Stimulated activated CD4-positive, alpha-beta T cell treated with anti-CD3 and anti-CD28 coated beads, Interleukin-15, amount 100 ng/mL, for 1 hour (primary cell): Measurements from ENCODE around the gene TEX55.
"Not testable (repeated sequence)": the region's sequence is repeated elsewhere in the genome, so short reads cannot be mapped to it uniquely, and the experiment has no call there.

Source experiments
- DNase-seq, 2 donors: peaks; one replicate each; pipeline ENCODE4 v3.0.0-alpha.2; 2020; ENCODE audit warnings: low read depth in 1 of 2, low spot score in 1 of 2

TEX55 gene

GRCh38 chr3:119145500-119146167 is at the start of gene TEX55:
Gene TEX55, plus strand, starts transcription at chr3:119146165. Its CDS starts 25 bp downstream, at chr3:119146190.
- DNase-seq: no peak

GRCh38 chr3:119098003-119098402 is 48.0 kb upstream of the TEX55 start:
- no peak for DNase-seq

GRCh38 chr3:119098619-119099222 is 47.2 kb upstream of the TEX55 start:
- no peak for DNase-seq

GRCh38 chr3:119099785-119100184 is 46.2 kb upstream of the TEX55 start:
- DNase-seq: no peak

GRCh38 chr3:119104031-119104430 is 41.9 kb upstream of the TEX55 start:
- DNase-seq: no peak

GRCh38 chr3:119118330-119118729 is 27.6 kb upstream of the TEX55 start:
- not testable (repeated sequence) for DNase-seq

- DNase-seq: no peak
These were observed 25.5 kb upstream of the TEX55 start for GRCh38 chr3:119120480-119120879.

- DNase-seq: no peak
These were observed 23.6 kb upstream of the TEX55 start for GRCh38 chr3:119122350-119122749.

GRCh38 chr3:119125342-119125741 is 20.6 kb upstream of the TEX55 start:
- no peak for DNase-seq

- no peak for DNase-seq
These were observed 20.0 kb upstream of the TEX55 start for GRCh38 chr3:119125742-119126504.

- DNase-seq: not testable (repeated sequence)
These were observed 15.7 kb upstream of the TEX55 start for GRCh38 chr3:119130291-119130690.

GRCh38 chr3:119132291-119132690 is 13.7 kb upstream of the TEX55 start:
- not testable (repeated sequence) for DNase-seq

GRCh38 chr3:119139360-119139759 is 6.6 kb upstream of the TEX55 start:
- DNase-seq: not testable (repeated sequence)

- DNase-seq: no peak
These were observed 5.5 kb upstream of the TEX55 start for GRCh38 chr3:119140466-119140865.

- no peak for DNase-seq
These were observed 851 bp upstream of the TEX55 start for GRCh38 chr3:119145128-119145499.

GRCh38 chr3:119146578-119147375 is 812 bp downstream of the TEX55 start:
- DNase-seq: no peak

- no peak for DNase-seq
These were observed 1.5 kb downstream of the TEX55 start for GRCh38 chr3:119147494-119147893.

GRCh38 chr3:119148493-119149180 is 2.7 kb downstream of the TEX55 start:
- DNase-seq: no peak

GRCh38 chr3:119149484-119149883 is 3.5 kb downstream of the TEX55 start:
- DNase-seq: no peak

GRCh38 chr3:119156868-119157267 is 10.9 kb downstream of the TEX55 start:
- no peak for DNase-seq

- DNase-seq: no peak
These were observed 12.0 kb downstream of the TEX55 start for GRCh38 chr3:119157971-119158370.
